ENCODE measurements around the gene PHACTR4. TPM values are rescaled to one million over a fixed set of nuclear protein-coding genes. Genes with fewer than 3 reads are reported as not detected.
"Not testable (repeated sequence)": the region's sequence is repeated elsewhere in the genome, so short reads cannot be mapped to it uniquely, and the experiment has no call there.

Gene PHACTR4
- total RNA-seq, 1 experiment from 2014 or later = 50.7 TPM

- Mint-ChIP-seq H3K27me3 (ENCODE audit: insufficient read depth, unreplicated experiment) (no peaks in the 10 kb centered on the region), H3K27ac (ENCODE audit: low read depth, unreplicated experiment) (no peak overlapping the region), H3K36me3 (ENCODE audit: insufficient read depth, unreplicated experiment) (no peaks in the 10 kb centered on the region), H3K4me1 (ENCODE audit: insufficient read depth, unreplicated experiment) (no peaks in the 10 kb centered on the region), H3K9me3 (ENCODE audit: unreplicated experiment) (no peaks in the 10 kb centered on the region), H3K4me3 (ENCODE audit: unreplicated experiment) (no peak overlapping the region)
- no peak for DNase-seq (ENCODE audit: unreplicated experiment)
- CTCF ChIA-PET = interaction anchor here (0.7 to 2.2 kb wide), 4 partner anchors 16 to 95 kb away, joined by 3 to 9 read pairs (median 4); no protein-coding TSS in a partner anchor
- intact Hi-C loops (cut with micrococcal nuclease) = no loop called here
- TF ChIP-seq, protein P1, sequence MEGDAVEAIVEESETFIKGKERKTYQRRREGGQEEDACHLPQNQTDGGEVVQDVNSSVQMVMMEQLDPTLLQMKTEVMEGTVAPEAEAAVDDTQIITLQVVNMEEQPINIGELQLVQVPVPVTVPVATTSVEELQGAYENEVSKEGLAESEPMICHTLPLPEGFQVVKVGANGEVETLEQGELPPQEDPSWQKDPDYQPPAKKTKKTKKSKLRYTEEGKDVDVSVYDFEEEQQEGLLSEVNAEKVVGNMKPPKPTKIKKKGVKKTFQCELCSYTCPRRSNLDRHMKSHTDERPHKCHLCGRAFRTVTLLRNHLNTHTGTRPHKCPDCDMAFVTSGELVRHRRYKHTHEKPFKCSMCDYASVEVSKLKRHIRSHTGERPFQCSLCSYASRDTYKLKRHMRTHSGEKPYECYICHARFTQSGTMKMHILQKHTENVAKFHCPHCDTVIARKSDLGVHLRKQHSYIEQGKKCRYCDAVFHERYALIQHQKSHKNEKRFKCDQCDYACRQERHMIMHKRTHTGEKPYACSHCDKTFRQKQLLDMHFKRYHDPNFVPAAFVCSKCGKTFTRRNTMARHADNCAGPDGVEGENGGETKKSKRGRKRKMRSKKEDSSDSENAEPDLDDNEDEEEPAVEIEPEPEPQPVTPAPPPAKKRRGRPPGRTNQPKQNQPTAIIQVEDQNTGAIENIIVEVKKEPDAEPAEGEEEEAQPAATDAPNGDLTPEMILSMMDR (IDR thresholded peaks at IDR 0.05; ENCODE audit: unreplicated experiment) = no peak
- no TSS peak for BruUV-seq (replicated peaks)
- POLR2A ChIA-PET = interaction anchor here (0.9 to 3.2 kb wide), 2 partner anchors 10 to 15 kb away, joined by 4 to 10 read pairs; partner anchors contain the start of gene MED18
These were observed 26.1 kb upstream of the PHACTR4 start for GRCh38 chr1:28343405-28343804.

DNA sequence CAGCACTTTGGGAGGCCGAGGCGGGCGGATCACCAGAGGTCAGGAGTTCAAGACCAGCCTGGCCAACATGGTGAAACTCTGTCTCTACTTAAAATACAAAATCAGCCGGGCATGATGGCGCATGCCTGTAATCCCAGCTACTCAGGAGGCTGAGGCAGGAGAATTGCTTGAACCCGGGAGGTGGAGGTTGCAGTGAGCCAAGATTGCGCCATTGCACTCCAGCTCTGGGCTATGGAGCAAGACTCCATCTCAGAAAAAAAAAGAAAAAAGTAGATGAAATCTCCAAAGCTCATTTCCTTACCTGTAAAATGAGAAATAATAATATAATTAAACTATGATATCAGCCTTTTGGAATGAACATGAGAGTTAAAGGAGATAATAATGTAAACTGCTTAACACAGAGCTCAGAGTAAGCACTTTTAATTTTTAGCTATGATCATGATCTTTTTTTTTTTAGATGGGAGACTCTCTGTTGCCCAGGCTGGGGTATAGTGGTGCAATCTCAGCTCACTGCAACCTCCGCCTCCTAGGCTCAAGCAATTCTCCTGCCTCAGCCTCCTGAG is 16.2 kb upstream of the PHACTR4 start:
- H3K36me3 Mint-ChIP-seq (ENCODE audit: insufficient read depth, unreplicated experiment); DNase-seq (ENCODE audit: unreplicated experiment); H3K4me3 Mint-ChIP-seq (ENCODE audit: unreplicated experiment); BruUV-seq (replicated peaks); H3K4me1 Mint-ChIP-seq (ENCODE audit: insufficient read depth, unreplicated experiment); intact Hi-C loops (cut with micrococcal nuclease); H3K9me3 Mint-ChIP-seq (ENCODE audit: unreplicated experiment); H3K27me3 Mint-ChIP-seq (ENCODE audit: insufficient read depth, unreplicated experiment): not testable (repeated sequence)
- CTCF ChIA-PET = interaction anchor here (0.6 to 1.4 kb wide), 8 partner anchors 12 to 796 kb away, joined by 3 to 6 read pairs (median 4); no protein-coding TSS in a partner anchor
- POLR2A ChIA-PET = interaction anchor here (0.5 to 3.1 kb wide), 18 partner anchors 9 to 1135 kb away, joined by 3 to 24 read pairs (median 4); partner anchors contain the start of genes MED18, PHACTR4, RCC1 and SESN2
- H3K27ac Mint-ChIP-seq (ENCODE audit: low read depth, unreplicated experiment) = peak overlapping the region; percentile 68

GRCh38 chr1:28354121-28354520 is 15.4 kb upstream of the PHACTR4 start:
- Mint-ChIP-seq H3K27ac (ENCODE audit: low read depth, unreplicated experiment) (peak overlapping the region; percentile 81), H3K9me3 (ENCODE audit: unreplicated experiment) (no peaks in the 10 kb centered on the region), H3K27me3 (ENCODE audit: insufficient read depth, unreplicated experiment) (no peaks in the 10 kb centered on the region), H3K4me3 (ENCODE audit: unreplicated experiment) (no peak overlapping the region), H3K36me3 (ENCODE audit: insufficient read depth, unreplicated experiment) (peaks cover 6% of the 10 kb centered on the region), H3K4me1 (ENCODE audit: insufficient read depth, unreplicated experiment) (peaks cover 5% of the 10 kb centered on the region)
- no TSS peak for BruUV-seq (replicated peaks)
- intact Hi-C loops (cut with micrococcal nuclease) = no loop called here
- CTCF ChIA-PET = interaction anchor here (0.6 to 1.4 kb wide), 6 partner anchors 8 to 159 kb away, joined by 3 to 6 read pairs (median 3); no protein-coding TSS in a partner anchor
- peak; percentile 37 for DNase-seq (ENCODE audit: unreplicated experiment)
- TF ChIP-seq, protein P1 (IDR thresholded peaks at IDR 0.05; ENCODE audit: unreplicated experiment) = no peak
- POLR2A ChIA-PET = interaction anchor here (0.6 to 3.1 kb wide), 22 partner anchors 9 to 491 kb away, joined by 3 to 24 read pairs (median 4); partner anchors contain the start of genes MED18, PHACTR4, RCC1 and RNU11

DNA sequence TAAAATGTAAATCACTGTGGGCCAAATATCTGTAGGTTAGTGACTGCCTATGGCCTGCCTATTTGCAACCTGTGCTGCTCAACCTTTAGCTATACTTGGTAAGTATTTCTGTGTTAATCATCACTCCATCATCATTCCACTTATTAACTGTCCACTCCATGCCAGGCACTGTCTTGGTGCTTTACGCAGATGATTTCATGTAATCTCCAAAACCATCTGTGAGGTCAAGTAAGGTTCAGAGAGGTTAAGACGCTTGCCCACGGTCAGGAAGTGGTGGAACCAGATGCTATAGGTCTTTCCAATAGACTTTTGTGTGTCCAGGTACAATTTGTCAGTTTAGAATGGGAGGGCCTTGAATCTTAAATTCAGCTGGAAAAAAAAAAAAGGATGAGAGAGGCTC is 10.8 kb upstream of the PHACTR4 start:
- H3K4me3 Mint-ChIP-seq (ENCODE audit: unreplicated experiment) = no peak overlapping the region
- no peak for DNase-seq (ENCODE audit: unreplicated experiment)
- H3K36me3 Mint-ChIP-seq (ENCODE audit: insufficient read depth, unreplicated experiment) = no peaks in the 10 kb centered on the region
- no peaks in the 10 kb centered on the region for H3K4me1 Mint-ChIP-seq (ENCODE audit: insufficient read depth, unreplicated experiment)
- intact Hi-C loops (cut with micrococcal nuclease) = loop anchor here (1.0 to 2.0 kb wide), 3 partner anchors 110 to 245 kb away; no protein-coding TSS in a partner anchor
- BruUV-seq (replicated peaks) = no TSS peak
- no peak overlapping the region for H3K27ac Mint-ChIP-seq (ENCODE audit: low read depth, unreplicated experiment)
- POLR2A ChIA-PET = interaction anchor here (0.6 to 1.9 kb wide), 4 partner anchors 9 to 149 kb away, joined by 5 to 11 read pairs (median 6); partner anchors contain the start of gene SESN2
- H3K27me3 Mint-ChIP-seq (ENCODE audit: insufficient read depth, unreplicated experiment) = no peaks in the 10 kb centered on the region
- TF ChIP-seq, protein P1 (IDR thresholded peaks at IDR 0.05; ENCODE audit: unreplicated experiment) = no peak
- H3K9me3 Mint-ChIP-seq (ENCODE audit: unreplicated experiment) = no peaks in the 10 kb centered on the region
- CTCF ChIA-PET = interaction anchor here (0.6 to 3.1 kb wide), 17 partner anchors 8 to 518 kb away, joined by 3 to 21 read pairs (median 5); partner anchors contain the start of genes PHACTR4 and SESN2

Measured in MCF 10A (cell line).